NCI-H345 treated with DMSO at 0.1 percent for 48 hours (cell line): ENCODE data around the gene CELSR3.

Experiments
- DNase-seq: peaks from one replicate; lab custom pipeline; 2025; ENCODE audit not compliant: unreplicated experiment; lab: John Stamatoyannopoulos, UW

Gene CELSR3

GRCh38 chr3:48688032-48688736 lies 25.5 kb upstream of the CELSR3 start:
- DNase-seq = no peak

- DNase-seq = no peak
Observed at GRCh38 chr3:48687220-48687678, 24.6 kb upstream of the CELSR3 start.

GRCh38 chr3:48686538-48687219 lies 24.0 kb upstream of the CELSR3 start:
- no peak for DNase-seq

- DNase-seq = peak; percentile 41
Observed at GRCh38 chr3:48685603-48686511, 23.2 kb upstream of the CELSR3 start, which contains the start of gene NCKIPSD. Gene NCKIPSD, minus strand, starts transcription at chr3:48685915. Its CDS starts 108 bp downstream, at chr3:48685807.

- DNase-seq = no peak
Observed at GRCh38 chr3:48685293-48685602, 22.6 kb upstream of the CELSR3 start.

- DNase-seq = no peak
Observed at GRCh38 chr3:48684480-48685143, 21.9 kb upstream of the CELSR3 start.

- no peak for DNase-seq
Observed at GRCh38 chr3:48684054-48684349, 21.3 kb upstream of the CELSR3 start.

GRCh38 chr3:48682786-48683185 lies 20.1 kb upstream of the CELSR3 start:
- no peak for DNase-seq

GRCh38 chr3:48681974-48682610 lies 19.4 kb upstream of the CELSR3 start:
- no peak for DNase-seq

GRCh38 chr3:48681541-48681880 lies 18.8 kb upstream of the CELSR3 start:
- no peak for DNase-seq

- DNase-seq = no peak
Observed at GRCh38 chr3:48680811-48681540, 18.3 kb upstream of the CELSR3 start.

GRCh38 chr3:48679411-48680391 lies 17.0 kb upstream of the CELSR3 start:
- DNase-seq = no peak

GRCh38 chr3:48678566-48679380 lies 16.1 kb upstream of the CELSR3 start:
- no peak for DNase-seq

GRCh38 chr3:48678056-48678455 lies 15.4 kb upstream of the CELSR3 start:
- no peak for DNase-seq

GRCh38 chr3:48674505-48674904 lies 11.8 kb upstream of the CELSR3 start:
- no peak for DNase-seq

- no peak for DNase-seq
Observed at GRCh38 chr3:48672522-48672921, 9.8 kb upstream of the CELSR3 start.

- DNase-seq = no peak
Observed at GRCh38 chr3:48664929-48665328, 2.2 kb upstream of the CELSR3 start.

GRCh38 chr3:48664313-48664644 lies 1.6 kb upstream of the CELSR3 start:
- DNase-seq = no peak
